K562 (cell line): ENCODE results near the gene LRP1B. TPM values are rescaled to one million over a fixed set of nuclear protein-coding genes. Genes with fewer than 3 reads are reported as not detected.

ENCODE experiments used
- ATAC-seq: fragments of 200-7000 bp; cut with Tn5 transposase; 3 replicates; pipeline ENCODE4 v1.9.1; 2020; ENCODE audit warnings: moderate library complexity
- BruUV-seq: library from RNA; stranded (reverse); fragments of 400-500 nt; replicated peaks from 2 replicates; lab custom pipeline; 2021; lab: Mats Ljungman, UMichigan
- CTCF ChIA-PET: fragments of 300-600 bp; formaldehyde crosslinking; extraction: SDS; loops from one replicate; lab custom pipeline; 2021; ENCODE audit warnings: low intra/inter-chr PET ratio; lab: Yijun Ruan, JAX
- POLR2A ChIA-PET: fragments of 300-600, 350-650 bp; sonication (Branson Sonifier 250); formaldehyde crosslinking; extraction: SDS; loops from one replicate; lab custom pipeline; 2021; ENCODE audit warnings: antibody characterized with exemption, inconsistent platforms; lab: Yijun Ruan, JAX
- DNase-seq, 4 experiments: peaks; one replicate each; pipeline versions ENCODE4 v3.0.0 to v3.0.0-alpha.2; 2011 to 2018; ENCODE audit warnings: low spot score in 3 of 4, mixed read lengths in 3 of 4; ENCODE audit errors: extremely low read depth in 1 of 4
- FAIRE-seq: peaks from 2 replicates; lab custom pipeline; 2011; peaks lifted over from hg19 to GRCh38; lab: Jason Lieb, UNC
- H2AFZ ChIP-seq: 2 replicates; pipeline ENCODE4 v1.6.0; 2011; ENCODE audit warnings: low read depth, low read length, control low read depth, inconsistent platforms
- H3K27ac ChIP-seq: fragments of 200-600 bp; 3 replicates; pipeline ENCODE4 v1.8.0; 2011; ENCODE audit warnings: low read depth, mild to moderate bottlenecking, control low read depth, inconsistent platforms, low read length, moderate library complexity, mixed read lengths; ENCODE audit errors: extremely low read depth
- H3K27me3 ChIP-seq, 2 experiments: fragments of 300-600 bp in 1 of 2; 2 replicates in 1 of 2; 3 replicates in 1 of 2; pipeline versions ENCODE4 v1.6.0 to v1.8.0; 2011; ENCODE audit warnings: inconsistent platforms in 2 of 2, low read length in 2 of 2, mild to moderate bottlenecking in 1 of 2, mixed read lengths in 1 of 2, moderate library complexity in 1 of 2; ENCODE audit not compliant: control insufficient read depth in 2 of 2, insufficient read depth in 2 of 2
- H3K36me3 ChIP-seq: fragments of 300-600 bp; 3 replicates; pipeline ENCODE4 v1.8.0; 2011; ENCODE audit warnings: mild to moderate bottlenecking, low read length, inconsistent platforms; ENCODE audit not compliant: control insufficient read depth, insufficient read depth
- H3K4me1 ChIP-seq, 2 experiments: fragments of 200-600 bp in 1 of 2; replicated peaks in 1 of 2; 2 replicates in 1 of 2; 3 replicates in 1 of 2; pipeline versions ENCODE4 v1.5.1 to v1.8.0; 2011; ENCODE audit warnings: inconsistent platforms in 2 of 2, low read length in 2 of 2, mild to moderate bottlenecking in 1 of 2, mixed read lengths in 1 of 2, moderate library complexity in 1 of 2; ENCODE audit not compliant: control insufficient read depth in 2 of 2, insufficient read depth in 2 of 2
- H3K4me2 ChIP-seq: 2 replicates; pipeline ENCODE4 v1.6.1; 2011; ENCODE audit warnings: low read length, control low read depth, inconsistent platforms, mixed read lengths; ENCODE audit not compliant: insufficient read depth
- H3K4me3 ChIP-seq: fragments of 200-600 bp; sonication (generic), shearing (Covaris generic); 2 replicates; pipeline ENCODE4 v1.5.1; 2016; ENCODE audit warnings: control low read depth, inconsistent platforms
- H3K79me2 ChIP-seq: fragments of 200-600 bp; 3 replicates; pipeline ENCODE4 v1.8.0; 2011; ENCODE audit warnings: low read length, inconsistent platforms; ENCODE audit not compliant: control insufficient read depth, insufficient read depth
- H3K9ac ChIP-seq, 2 experiments: 2 replicates each; pipeline versions ENCODE4 v1.6.0 to v1.6.1; 2011; ENCODE audit warnings: low read depth in 2 of 2, low read length in 2 of 2, control low read depth in 1 of 2, inconsistent platforms in 1 of 2, mild to moderate bottlenecking in 1 of 2, mixed read lengths in 1 of 2; ENCODE audit not compliant: insufficient read depth in 1 of 2
- H3K9me1 ChIP-seq: one replicate; pipeline ENCODE4 v1.6.0; 2011; ENCODE audit warnings: inconsistent platforms, mild to moderate bottlenecking, low read length, moderate library complexity; ENCODE audit not compliant: control insufficient read depth, insufficient read depth
- H3K9me3 ChIP-seq: replicated peaks from 2 replicates; pipeline ENCODE4 v1.5.1; 2011; ENCODE audit warnings: low read depth, low read length, inconsistent platforms; ENCODE audit not compliant: control insufficient read depth, insufficient read depth
- H4K20me1 ChIP-seq: replicated peaks from 2 replicates; pipeline ENCODE4 v1.6.1; 2011; ENCODE audit warnings: low read length, inconsistent platforms, mixed read lengths; ENCODE audit not compliant: control insufficient read depth, insufficient read depth
- ETS2 ChIP-seq: IDR thresholded peaks from 2 replicates; pipeline ENCODE4 v1.6.1; 2016; ENCODE audit warnings: borderline replicate concordance, missing genetic modification characterization, mild to moderate bottlenecking, moderate library complexity, missing compliant biosample characterization; ENCODE audit not compliant: poor library complexity, severe bottlenecking
- GABPA ChIP-seq: fragments of 200-800 bp; sonication (Bioruptor generic); conservative IDR thresholded peaks from 2 replicates; pipeline ENCODE4 v1.6.1; 2016; ENCODE audit warnings: low read depth, missing genetic modification characterization, missing compliant biosample characterization
- IFI16 ChIP-seq: fragments of 250-450 bp; sonication (Bioruptor Pico); IDR thresholded peaks from 2 replicates; pipeline ENCODE4 v2.1.2; 2022; ENCODE audit warnings: mild to moderate bottlenecking, inconsistent platforms
- KHSRP ChIP-seq: fragments of 450-650 bp; IDR thresholded peaks from 2 replicates; pipeline ENCODE4 v1.6.1; 2017
- MAFG ChIP-seq: fragments of 450-650 bp; conservative IDR thresholded peaks from 2 replicates; pipeline ENCODE4 v1.6.1; 2016; ENCODE audit warnings: missing genetic modification characterization, missing compliant biosample characterization
- PHF21A ChIP-seq: fragments of 450-650 bp; IDR thresholded peaks from 2 replicates; pipeline ENCODE4 v1.6.1; 2017; ENCODE audit warnings: low read depth, borderline replicate concordance
- SETDB1 ChIP-seq: IDR thresholded peaks from one replicate; pipeline ENCODE4 v1.6.1; 2012; ENCODE audit warnings: low read length, control low read depth, inconsistent platforms
- ZNF354B ChIP-seq: fragments of 250-450 bp; sonication (Bioruptor Pico); IDR thresholded peaks from 2 replicates; pipeline ENCODE4 v1.4.0; 2020
- WGBS: fragments of 100-300 bp; shearing (Covaris generic); methylation state at CpG from one replicate; pipeline ENCODE4 v1.1.6; 2016; ENCODE audit warnings: low coverage, mixed read lengths; ENCODE audit not compliant: insufficient coverage; ENCODE audit errors: missing lambda C conversion rate; 5-methylcytosine and 5-hydroxymethylcytosine counted together
- in situ Hi-C: fragments of 300-500 bp; cut with MboI; formaldehyde crosslinking; loops from 4 replicates; pipeline ENCODE4 v1.15.0; 2018; ENCODE audit warnings: inconsistent platforms, mixed read lengths
- intact Hi-C: fragments of 100-400 bp; cut with micrococcal nuclease; formaldehyde crosslinking; loops from 2 replicates; pipeline ENCODE4 v1.14.2; 2022
- polyA plus RNA-seq, 8 experiments: library from polyadenylated mRNA; depleted of rRNA in 4 of 8; stranded (reverse) in 5 of 8; unstranded in 3 of 8; fragments of >200 nt; fragmentation: Nextera tagmentation in 2 of 8; fragmentation: Illumina TruSeq in 1 of 8; extraction: Ambion mirVana in 2 of 8; extraction: Trizol in 1 of 8; gene quantifications; 2 replicates each; pipeline versions ENCODE4 v1.2.1 to v1.2.3, GENCODE V29; 2011 to 2014; ENCODE audit warnings: inconsistent platforms in 1 of 8, missing spikeins in 1 of 8
- total RNA-seq, 7 experiments: library from RNA; depleted of rRNA in 6 of 7; stranded (reverse); fragments of >200 nt in 6 of 7; fragmentation: Illumina TruSeq in 2 of 7; extraction: Trizol in 2 of 7; gene quantifications; 2 replicates each; pipeline versions ENCODE4 v1.2.1 to v1.2.3, GENCODE V29; 2011 to 2021; ENCODE audit warnings: low replicate concordance in 1 of 7
- TF ChIP-seq, protein P1 (sequence below): sonication (generic); formaldehyde crosslinking; IDR thresholded peaks from 2 replicates; pipeline ENCODE4 v1.8.0; 2023; ENCODE audit warnings: mild to moderate bottlenecking, missing genetic modification reagents
- TF ChIP-seq, protein P2 (sequence below): fragments of 200-400 bp; formaldehyde crosslinking; IDR thresholded peaks from 2 replicates; pipeline ENCODE4 v1.6.1; 2017; ENCODE audit warnings: mild to moderate bottlenecking, low read depth, low read length, moderate library complexity
- TF ChIP-seq, protein P3 (sequence below): fragments of 450-650 bp; IDR thresholded peaks from 2 replicates; pipeline ENCODE4 v1.6.1; 2016; ENCODE audit warnings: low read depth

LRP1B gene
- total and polyA plus RNA-seq, 9 of the 15 experiments (the other 6 are each of a cell fraction or from before 2014, with no cell fraction given): not detected

DNA sequence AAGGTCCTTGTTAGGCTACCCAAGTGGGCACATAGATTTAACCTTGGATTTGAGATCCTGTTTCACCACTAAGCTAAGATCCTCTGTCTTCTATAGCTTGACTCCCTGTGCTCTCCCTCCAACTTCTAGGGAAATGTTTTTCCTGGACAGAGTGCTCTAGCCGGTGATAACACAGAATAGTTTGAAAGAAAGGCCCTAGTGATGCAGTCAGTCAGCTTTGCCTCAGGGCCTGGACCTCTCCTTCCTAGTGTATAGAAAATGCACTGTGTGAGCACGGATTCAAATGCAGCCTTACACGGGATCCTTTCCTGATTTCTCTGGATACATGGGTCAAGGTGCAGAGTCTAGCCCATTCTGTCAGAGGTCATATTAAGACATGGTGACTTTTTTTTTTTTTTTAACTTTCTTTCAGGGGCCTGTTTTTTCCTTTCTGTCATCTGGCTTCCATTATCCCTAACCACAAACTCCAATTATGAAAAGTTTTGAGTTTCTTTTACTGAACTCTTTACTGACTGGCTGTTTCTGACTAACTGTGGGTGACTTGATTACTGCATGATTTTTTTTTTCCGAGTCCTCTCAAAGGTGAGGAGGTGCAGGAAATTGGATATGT lies 122.6 kb downstream of the LRP1B start:
- ATAC-seq (no peak), DNase-seq (no peak), FAIRE-seq (no peak)
- Histone ChIP-seq H3K27me3 (no peaks in the 10 kb centered on the region), H3K9me3 (no peaks in the 10 kb centered on the region), H3K79me2 (no peaks in the 10 kb centered on the region), H3K4me2 (no peak overlapping the region), H3K9ac (no peak overlapping the region), H3K9me1 (no peaks in the 10 kb centered on the region), H3K4me1 (no peaks in the 10 kb centered on the region), H2AFZ (no peak overlapping the region), H3K36me3 (no peaks in the 10 kb centered on the region), H3K4me3 (no peak overlapping the region), H4K20me1 (no peaks in the 10 kb centered on the region), H3K27ac (no peak overlapping the region)
- WGBS: 5% methylated on average over 4 of the region's 4 CpGs
- TF ChIP-seq, protein P1, sequence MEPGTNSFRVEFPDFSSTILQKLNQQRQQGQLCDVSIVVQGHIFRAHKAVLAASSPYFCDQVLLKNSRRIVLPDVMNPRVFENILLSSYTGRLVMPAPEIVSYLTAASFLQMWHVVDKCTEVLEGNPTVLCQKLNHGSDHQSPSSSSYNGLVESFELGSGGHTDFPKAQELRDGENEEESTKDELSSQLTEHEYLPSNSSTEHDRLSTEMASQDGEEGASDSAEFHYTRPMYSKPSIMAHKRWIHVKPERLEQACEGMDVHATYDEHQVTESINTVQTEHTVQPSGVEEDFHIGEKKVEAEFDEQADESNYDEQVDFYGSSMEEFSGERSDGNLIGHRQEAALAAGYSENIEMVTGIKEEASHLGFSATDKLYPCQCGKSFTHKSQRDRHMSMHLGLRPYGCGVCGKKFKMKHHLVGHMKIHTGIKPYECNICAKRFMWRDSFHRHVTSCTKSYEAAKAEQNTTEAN (CRISPR knock-in tag): no peak
- TF ChIP-seq ZNF354B (CRISPR knock-in tag) (no peak), ETS2 (tag) (no peak), KHSRP (no peak), PHF21A (no peak), GABPA (no peak), SETDB1 (no peak), MAFG (tag) (no peak), IFI16 (CRISPR knock-in tag) (no peak)
- TF ChIP-seq, protein P2, sequence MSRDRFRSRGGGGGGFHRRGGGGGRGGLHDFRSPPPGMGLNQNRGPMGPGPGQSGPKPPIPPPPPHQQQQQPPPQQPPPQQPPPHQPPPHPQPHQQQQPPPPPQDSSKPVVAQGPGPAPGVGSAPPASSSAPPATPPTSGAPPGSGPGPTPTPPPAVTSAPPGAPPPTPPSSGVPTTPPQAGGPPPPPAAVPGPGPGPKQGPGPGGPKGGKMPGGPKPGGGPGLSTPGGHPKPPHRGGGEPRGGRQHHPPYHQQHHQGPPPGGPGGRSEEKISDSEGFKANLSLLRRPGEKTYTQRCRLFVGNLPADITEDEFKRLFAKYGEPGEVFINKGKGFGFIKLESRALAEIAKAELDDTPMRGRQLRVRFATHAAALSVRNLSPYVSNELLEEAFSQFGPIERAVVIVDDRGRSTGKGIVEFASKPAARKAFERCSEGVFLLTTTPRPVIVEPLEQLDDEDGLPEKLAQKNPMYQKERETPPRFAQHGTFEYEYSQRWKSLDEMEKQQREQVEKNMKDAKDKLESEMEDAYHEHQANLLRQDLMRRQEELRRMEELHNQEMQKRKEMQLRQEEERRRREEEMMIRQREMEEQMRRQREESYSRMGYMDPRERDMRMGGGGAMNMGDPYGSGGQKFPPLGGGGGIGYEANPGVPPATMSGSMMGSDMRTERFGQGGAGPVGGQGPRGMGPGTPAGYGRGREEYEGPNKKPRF: no peak
- TF ChIP-seq, protein P3, sequence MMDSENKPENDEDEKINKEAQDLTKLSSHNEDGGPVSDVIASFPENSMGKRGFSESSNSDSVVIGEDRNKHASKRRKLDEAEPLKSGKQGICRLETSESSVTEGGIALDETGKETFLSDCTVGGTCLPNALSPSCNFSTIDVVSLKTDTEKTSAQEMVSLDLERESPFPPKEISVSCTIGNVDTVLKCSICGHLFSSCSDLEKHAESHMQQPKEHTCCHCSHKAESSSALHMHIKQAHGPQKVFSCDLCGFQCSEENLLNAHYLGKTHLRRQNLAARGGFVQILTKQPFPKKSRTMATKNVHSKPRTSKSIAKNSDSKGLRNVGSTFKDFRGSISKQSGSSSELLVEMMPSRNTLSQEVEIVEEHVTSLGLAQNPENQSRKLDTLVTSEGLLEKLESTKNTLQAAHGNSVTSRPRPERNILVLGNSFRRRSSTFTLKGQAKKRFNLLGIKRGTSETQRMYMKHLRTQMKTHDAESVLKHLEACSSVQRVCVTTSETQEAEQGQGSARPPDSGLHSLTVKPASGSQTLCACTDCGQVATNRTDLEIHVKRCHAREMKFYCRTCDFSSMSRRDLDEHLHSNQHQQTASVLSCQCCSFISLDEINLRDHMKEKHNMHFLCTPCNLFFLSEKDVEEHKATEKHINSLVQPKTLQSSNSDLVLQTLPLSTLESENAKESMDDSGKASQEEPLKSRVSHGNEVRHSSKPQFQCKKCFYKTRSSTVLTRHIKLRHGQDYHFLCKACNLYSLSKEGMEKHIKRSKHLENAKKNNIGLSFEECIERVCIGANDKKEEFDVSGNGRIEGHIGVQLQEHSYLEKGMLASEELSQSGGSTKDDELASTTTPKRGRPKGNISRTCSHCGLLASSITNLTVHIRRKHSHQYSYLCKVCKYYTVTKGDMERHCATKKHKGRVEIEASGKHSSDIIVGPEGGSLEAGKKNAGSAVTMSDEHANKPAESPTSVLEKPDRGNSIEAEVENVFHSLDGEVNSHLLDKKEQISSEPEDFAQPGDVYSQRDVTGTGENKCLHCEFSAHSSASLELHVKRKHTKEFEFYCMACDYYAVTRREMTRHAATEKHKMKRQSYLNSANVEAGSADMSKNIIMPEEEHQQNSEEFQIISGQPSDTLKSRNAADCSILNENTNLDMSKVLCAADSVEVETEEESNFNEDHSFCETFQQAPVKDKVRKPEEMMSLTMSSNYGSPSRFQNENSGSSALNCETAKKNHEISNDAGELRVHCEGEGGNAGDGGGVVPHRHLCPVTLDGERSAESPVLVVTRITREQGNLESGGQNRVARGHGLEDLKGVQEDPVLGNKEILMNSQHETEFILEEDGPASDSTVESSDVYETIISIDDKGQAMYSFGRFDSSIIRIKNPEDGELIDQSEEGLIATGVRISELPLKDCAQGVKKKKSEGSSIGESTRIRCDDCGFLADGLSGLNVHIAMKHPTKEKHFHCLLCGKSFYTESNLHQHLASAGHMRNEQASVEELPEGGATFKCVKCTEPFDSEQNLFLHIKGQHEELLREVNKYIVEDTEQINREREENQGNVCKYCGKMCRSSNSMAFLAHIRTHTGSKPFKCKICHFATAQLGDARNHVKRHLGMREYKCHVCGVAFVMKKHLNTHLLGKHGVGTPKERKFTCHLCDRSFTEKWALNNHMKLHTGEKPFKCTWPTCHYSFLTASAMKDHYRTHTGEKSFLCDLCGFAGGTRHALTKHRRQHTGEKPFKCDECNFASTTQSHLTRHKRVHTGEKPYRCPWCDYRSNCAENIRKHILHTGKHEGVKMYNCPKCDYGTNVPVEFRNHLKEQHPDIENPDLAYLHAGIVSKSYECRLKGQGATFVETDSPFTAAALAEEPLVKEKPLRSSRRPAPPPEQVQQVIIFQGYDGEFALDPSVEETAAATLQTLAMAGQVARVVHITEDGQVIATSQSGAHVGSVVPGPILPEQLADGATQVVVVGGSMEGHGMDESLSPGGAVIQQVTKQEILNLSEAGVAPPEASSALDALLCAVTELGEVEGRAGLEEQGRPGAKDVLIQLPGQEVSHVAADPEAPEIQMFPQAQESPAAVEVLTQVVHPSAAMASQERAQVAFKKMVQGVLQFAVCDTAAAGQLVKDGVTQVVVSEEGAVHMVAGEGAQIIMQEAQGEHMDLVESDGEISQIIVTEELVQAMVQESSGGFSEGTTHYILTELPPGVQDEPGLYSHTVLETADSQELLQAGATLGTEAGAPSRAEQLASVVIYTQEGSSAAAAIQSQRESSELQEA: no peak
- CTCF ChIA-PET: no interaction called here
- BruUV-seq: no TSS peak
- POLR2A ChIA-PET: no interaction called here
- intact Hi-C loops (no loop called here), in situ Hi-C loops (no loop called here)
